OCI-LY3 (cell line): ENCODE data around the gene PPM1M.

Experiments used
- H2AFZ ChIP-seq: fragments of 200-600, 300-600 bp; shearing (Covaris generic); 2 replicates; pipeline ENCODE4 v1.6.0; 2014; ENCODE audit warnings: antibody characterized with exemption, low read depth, low read length
- H3K27ac ChIP-seq: fragments of 200-600, 300-600 bp; sonication (generic); 2 replicates; pipeline ENCODE4 v1.5.1; 2014; ENCODE audit warnings: mild to moderate bottlenecking, low read length, moderate library complexity, mixed read lengths
- H3K27me3 ChIP-seq: fragments of 200-600, 300-600 bp; sonication (generic); 2 replicates; pipeline ENCODE4 v1.6.1; 2014; ENCODE audit warnings: low read depth, low read length, mixed read lengths
- H3K36me3 ChIP-seq: fragments of 200-600, 300-600 bp; sonication (generic); replicated peaks from 2 replicates; pipeline ENCODE3; 2014; ENCODE audit warnings: low read depth, low read length, mixed read lengths
- H3K4me1 ChIP-seq: fragments of 300-600, 200-600 bp; sonication (generic); 2 replicates; pipeline ENCODE4 v1.6.1; 2014; ENCODE audit warnings: low read length, mixed read lengths
- H3K4me2 ChIP-seq: fragments of 200-600, 300-600 bp; sonication (generic); 2 replicates; pipeline ENCODE4 v1.6.1; 2014; ENCODE audit warnings: low read length, mixed read lengths
- H3K4me3 ChIP-seq: fragments of 300-600, 200-600 bp; sonication (generic); 2 replicates; pipeline ENCODE4 v1.5.1; 2014; ENCODE audit warnings: antibody characterized with exemption, mild to moderate bottlenecking, low read length, moderate library complexity
- H3K79me2 ChIP-seq: fragments of 300-600, 200-600 bp; shearing (Covaris generic); 2 replicates; pipeline ENCODE4 v1.6.1; 2014; ENCODE audit warnings: mild to moderate bottlenecking, low read length, mixed read lengths
- H3K9ac ChIP-seq: fragments of 300-600, 200-600 bp; shearing (Covaris generic); 2 replicates; pipeline ENCODE4 v1.6.0; 2014; ENCODE audit warnings: mild to moderate bottlenecking, low read length, moderate library complexity
- H3K9me3 ChIP-seq: fragments of 200-600, 300-600 bp; shearing (Covaris generic); 2 replicates; pipeline ENCODE4 v1.6.1; 2014; ENCODE audit warnings: low read length, mixed read lengths; ENCODE audit not compliant: insufficient read depth
- H4K20me1 ChIP-seq: fragments of 200-600, 300-600 bp; sonication (generic); 2 replicates; pipeline ENCODE4 v1.6.1; 2016; ENCODE audit warnings: low read length, mixed read lengths; ENCODE audit not compliant: insufficient read depth
- EZH2phosphoT487 ChIP-seq: fragments of 200-600 bp; shearing (Covaris generic); IDR thresholded peaks from 2 replicates; pipeline ENCODE4 v1.6.1; 2018; ENCODE audit warnings: antibody characterized with exemption, mixed run types, low read depth
- TF ChIP-seq, protein P1 (sequence below): fragments of 200-600, 300-600 bp; sonication (generic); IDR thresholded peaks from 2 replicates; pipeline ENCODE4 v1.5.1; 2014; ENCODE audit warnings: antibody characterized with exemption, low read length, low read depth

Gene PPM1M

DNA sequence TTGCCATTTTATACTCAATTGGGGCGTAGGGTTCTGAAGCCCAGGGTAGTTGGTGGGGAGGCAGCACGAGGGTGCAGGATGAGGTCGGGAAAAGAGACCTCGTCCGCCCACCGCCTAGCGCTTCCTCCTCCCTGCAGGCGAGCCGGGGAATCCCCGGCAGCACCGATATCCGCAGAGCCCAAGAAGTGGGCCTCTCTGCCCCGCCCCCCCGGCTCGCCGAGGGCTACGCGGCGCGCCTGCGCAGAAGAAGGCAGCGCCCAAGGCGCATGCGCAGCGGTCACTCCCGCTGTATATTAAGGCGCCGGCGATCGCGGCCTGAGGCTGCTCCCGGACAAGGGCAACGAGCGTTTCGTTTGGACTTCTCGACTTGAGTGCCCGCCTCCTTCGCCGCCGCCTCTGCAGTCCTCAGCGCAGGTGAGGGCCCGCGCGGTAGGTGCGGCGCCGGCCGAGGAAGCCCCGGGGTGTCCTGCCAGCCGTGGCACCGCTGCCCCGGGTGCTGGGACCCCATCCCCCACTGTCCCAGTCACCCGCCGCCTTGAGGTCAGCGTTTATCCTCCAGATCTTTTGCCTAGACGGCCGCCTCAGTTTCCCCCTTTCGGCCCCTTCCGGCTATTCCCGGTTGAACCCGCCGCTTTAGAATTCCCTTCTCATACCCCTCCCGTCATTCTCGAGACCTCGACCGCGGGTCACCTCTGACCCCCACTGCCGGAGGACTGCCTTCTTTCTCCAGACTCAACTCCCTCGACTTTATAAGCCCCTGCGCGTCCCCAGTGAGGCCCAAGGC, 47.5 kb upstream of the PPM1M start, which contains the start of gene ALAS1:
TSS of gene ALAS1 (plus strand) at position 319 of the 784 bp plus-strand sequence. CDS start 1,082 bp downstream, outside the sequence.
- peak within 1 kb of the TSS; percentile 56 for H3K27ac ChIP-seq
- peak within 1 kb of the TSS; percentile 96 for H2AFZ ChIP-seq
- H3K4me2 ChIP-seq = peak within 1 kb of the TSS; percentile 94
- H3K9ac ChIP-seq = peak within 1 kb of the TSS; percentile 91
- no peaks in the 10 kb centered on the region for H3K27me3 ChIP-seq
- H3K9me3 ChIP-seq = no peaks in the 10 kb centered on the region
- peaks cover 29% of the 10 kb centered on the region for H3K36me3 ChIP-seq
- peaks cover 16% of the 10 kb centered on the region for H3K79me2 ChIP-seq
- H3K4me3 ChIP-seq = peak within 1 kb of the TSS; percentile 90
- H3K4me1 ChIP-seq = peaks cover 20% of the 10 kb centered on the region
- TF ChIP-seq EZH2phosphoT487 = no peak
- TF ChIP-seq, protein P1, sequence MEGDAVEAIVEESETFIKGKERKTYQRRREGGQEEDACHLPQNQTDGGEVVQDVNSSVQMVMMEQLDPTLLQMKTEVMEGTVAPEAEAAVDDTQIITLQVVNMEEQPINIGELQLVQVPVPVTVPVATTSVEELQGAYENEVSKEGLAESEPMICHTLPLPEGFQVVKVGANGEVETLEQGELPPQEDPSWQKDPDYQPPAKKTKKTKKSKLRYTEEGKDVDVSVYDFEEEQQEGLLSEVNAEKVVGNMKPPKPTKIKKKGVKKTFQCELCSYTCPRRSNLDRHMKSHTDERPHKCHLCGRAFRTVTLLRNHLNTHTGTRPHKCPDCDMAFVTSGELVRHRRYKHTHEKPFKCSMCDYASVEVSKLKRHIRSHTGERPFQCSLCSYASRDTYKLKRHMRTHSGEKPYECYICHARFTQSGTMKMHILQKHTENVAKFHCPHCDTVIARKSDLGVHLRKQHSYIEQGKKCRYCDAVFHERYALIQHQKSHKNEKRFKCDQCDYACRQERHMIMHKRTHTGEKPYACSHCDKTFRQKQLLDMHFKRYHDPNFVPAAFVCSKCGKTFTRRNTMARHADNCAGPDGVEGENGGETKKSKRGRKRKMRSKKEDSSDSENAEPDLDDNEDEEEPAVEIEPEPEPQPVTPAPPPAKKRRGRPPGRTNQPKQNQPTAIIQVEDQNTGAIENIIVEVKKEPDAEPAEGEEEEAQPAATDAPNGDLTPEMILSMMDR = no peak
- no peaks in the 10 kb centered on the region for H4K20me1 ChIP-seq

DNA sequence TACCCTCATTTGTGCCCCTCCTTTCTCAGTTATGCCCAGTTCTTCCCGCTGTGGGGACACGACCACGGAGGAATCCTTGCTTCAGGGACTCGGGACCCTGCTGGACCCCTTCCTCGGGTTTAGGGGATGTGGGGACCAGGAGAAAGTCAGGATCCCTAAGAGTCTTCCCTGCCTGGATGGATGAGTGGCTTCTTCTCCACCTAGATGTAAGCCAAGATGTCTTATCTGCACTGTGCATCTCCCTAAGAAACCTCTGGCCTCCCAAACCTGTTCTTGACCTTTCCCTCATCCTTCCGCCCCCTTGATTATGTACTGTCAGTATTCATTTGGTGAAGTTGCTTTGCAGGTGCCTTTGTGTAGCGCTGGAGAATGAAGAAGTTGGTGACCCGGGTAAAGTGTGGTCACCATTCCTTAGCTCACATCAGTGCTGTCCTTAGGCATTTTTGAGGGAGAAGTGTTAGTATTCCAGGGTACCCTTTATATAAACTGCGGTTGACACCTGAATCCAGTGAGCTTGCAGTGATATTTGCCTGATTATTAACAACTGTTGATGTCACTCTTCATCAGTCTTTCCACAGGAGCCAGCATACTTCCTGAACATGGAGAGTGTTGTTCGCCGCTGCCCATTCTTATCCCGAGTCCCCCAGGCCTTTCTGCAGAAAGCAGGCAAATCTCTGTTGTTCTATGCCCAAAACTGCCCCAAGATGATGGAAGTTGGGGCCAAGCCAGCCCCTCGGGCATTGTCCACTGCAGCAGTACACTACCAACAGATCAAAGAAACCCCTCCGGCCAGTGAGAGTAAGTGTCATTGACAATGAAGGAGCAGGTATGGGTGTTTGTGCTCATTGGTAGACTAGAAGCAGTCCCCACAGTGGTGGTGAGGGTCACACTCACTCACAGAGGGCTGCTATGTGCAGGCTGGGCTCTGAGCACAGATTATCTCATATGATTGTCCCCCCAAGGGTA, 46.6 kb upstream of the PPM1M start:
- no peaks in the 10 kb centered on the region for H4K20me1 ChIP-seq
- H3K4me2 ChIP-seq = peak overlapping the region; percentile 90
- H3K27ac ChIP-seq = peak overlapping the region; percentile 34; the same call in 1 of the 2 replicates
- H3K9me3 ChIP-seq = no peaks in the 10 kb centered on the region
- peaks cover 16% of the 10 kb centered on the region for H3K79me2 ChIP-seq
- H3K27me3 ChIP-seq = no peaks in the 10 kb centered on the region
- H3K4me1 ChIP-seq = peaks cover 20% of the 10 kb centered on the region
- H3K4me3 ChIP-seq = peak overlapping the region; percentile 90
- TF ChIP-seq EZH2phosphoT487 = no peak
- TF ChIP-seq, protein P1 = no peak
- H3K9ac ChIP-seq = peak overlapping the region; percentile 91
- no peak overlapping the region for H2AFZ ChIP-seq
- peaks cover 37% of the 10 kb centered on the region for H3K36me3 ChIP-seq

DNA sequence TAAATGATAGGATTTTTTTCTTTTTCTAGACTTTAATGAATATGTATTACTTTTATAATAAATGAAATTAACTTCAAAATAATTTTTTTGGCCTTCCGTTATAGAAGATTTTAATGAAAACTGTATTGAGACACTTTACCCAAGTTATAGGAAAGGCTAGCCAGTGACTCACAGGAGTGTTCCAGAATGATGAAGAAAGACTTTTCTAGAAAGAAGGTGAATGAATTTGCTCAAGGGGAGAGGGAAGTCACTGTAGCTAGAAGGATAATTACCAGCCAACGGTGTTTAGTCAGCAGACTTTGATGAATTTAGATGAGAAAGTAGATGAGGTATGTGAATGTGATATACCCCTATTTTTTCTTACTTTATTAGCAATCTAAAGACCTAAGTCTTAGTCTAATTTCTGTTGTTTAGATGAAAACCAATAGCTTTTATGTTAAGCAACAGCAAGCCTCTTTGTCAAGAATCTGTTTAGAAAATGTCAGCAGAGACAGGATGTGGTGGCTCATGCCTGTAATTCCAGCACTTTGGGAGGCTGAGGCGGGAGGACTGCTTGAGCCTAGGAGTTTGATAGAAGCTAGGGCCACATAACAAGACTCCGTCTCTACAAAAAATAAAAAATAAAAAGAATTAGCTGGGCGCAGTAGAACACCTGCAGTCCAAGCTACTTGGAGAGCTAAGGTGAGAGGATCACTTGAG, 44.4 kb upstream of the PPM1M start:
- H3K36me3 ChIP-seq = peaks cover 59% of the 10 kb centered on the region
- H2AFZ ChIP-seq = no peak overlapping the region
- H3K4me1 ChIP-seq = peaks cover 20% of the 10 kb centered on the region
- no peaks in the 10 kb centered on the region for H3K27me3 ChIP-seq
- no peak overlapping the region for H3K4me2 ChIP-seq
- no peak overlapping the region for H3K4me3 ChIP-seq
- peaks cover 16% of the 10 kb centered on the region for H3K79me2 ChIP-seq
- no peaks in the 10 kb centered on the region for H3K9me3 ChIP-seq
- TF ChIP-seq EZH2phosphoT487 = no peak
- TF ChIP-seq, protein P1 = no peak
- no peak overlapping the region for H3K27ac ChIP-seq
- H4K20me1 ChIP-seq = no peaks in the 10 kb centered on the region
- H3K9ac ChIP-seq = no peak overlapping the region
